BJ (cell line): Measurements from ENCODE around the gene GRAMD2B. TPM values are rescaled to one million over a fixed set of nuclear protein-coding genes. Genes with fewer than 3 reads are reported as not detected.
"Not testable (repeated sequence)": the region's sequence is repeated elsewhere in the genome, so short reads cannot be mapped to it uniquely, and the experiment has no call there.

Experiments
- CTCF ChIA-PET: fragments of 350-600 bp; formaldehyde crosslinking; extraction: SDS; loops from one replicate; lab custom pipeline; 2021; ENCODE audit warnings: antibody characterized with exemption, inconsistent platforms; lab: Yijun Ruan, JAX
- POLR2A ChIA-PET: fragments of 300-600 bp; sonication (Branson Sonifier 250); formaldehyde crosslinking; extraction: SDS; loops from one replicate; lab custom pipeline; 2021; ENCODE audit warnings: antibody characterized with exemption; lab: Charles Lee
- DNase-seq: peaks from one replicate; pipeline ENCODE4 v3.0.0-alpha.2; 2011; ENCODE audit warnings: low read depth
- H3K27me3 ChIP-seq: 2 replicates; pipeline ENCODE4 v1.6.0; 2011; ENCODE audit warnings: low read length; ENCODE audit not compliant: control insufficient read depth, insufficient read depth
- H3K36me3 ChIP-seq: 2 replicates; pipeline ENCODE4 v1.5.1; 2011; ENCODE audit warnings: low read length; ENCODE audit not compliant: control insufficient read depth, insufficient read depth
- H3K4me3 ChIP-seq: 2 replicates; pipeline ENCODE4 v1.5.1; 2011; ENCODE audit warnings: low read depth, mild to moderate bottlenecking, control low read depth, low read length
- polyA plus RNA-seq: library from polyadenylated mRNA; depleted of rRNA; stranded (reverse); fragments of >200 nt; gene quantifications from 2 replicates; pipeline ENCODE4 v1.2.3, GENCODE V29; 2011
- TF ChIP-seq, protein P1 (sequence below): IDR thresholded peaks from 2 replicates; pipeline ENCODE4 v1.5.1; 2011; ENCODE audit warnings: low read depth, mild to moderate bottlenecking, control low read depth, inconsistent platforms, low read length, moderate library complexity; ENCODE audit not compliant: insufficient read depth

Gene GRAMD2B
- polyA plus RNA-seq, 1 experiment: 77.9 TPM

DNA sequence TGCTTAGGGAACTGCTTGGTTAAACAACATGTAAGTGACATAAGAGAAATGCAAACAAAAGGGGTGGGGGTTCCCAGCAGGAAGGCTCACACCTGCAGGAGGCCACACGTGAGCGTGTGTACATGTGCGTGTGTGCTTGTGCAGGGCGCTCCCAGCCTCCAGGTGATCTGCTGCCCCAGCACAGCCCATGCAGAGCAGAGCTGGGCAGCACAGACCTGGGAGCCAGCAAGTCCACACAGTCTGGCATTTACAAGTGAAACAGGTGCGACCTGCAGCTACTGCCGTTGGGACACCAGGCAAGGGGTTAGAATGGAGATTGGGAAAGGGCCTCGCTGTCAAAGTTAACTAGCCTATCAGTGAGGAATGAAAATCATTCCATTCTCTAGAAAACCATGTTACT is 41.8 kb downstream of the GRAMD2B start:
- Histone ChIP-seq H3K36me3 (peaks cover 25% of the 10 kb centered on the region), H3K4me3 (no peak overlapping the region), H3K27me3 (no peaks in the 10 kb centered on the region)
- ChIA-PET POLR2A (no interaction called here), CTCF (interaction anchor here (1.2 kb wide), 1 partner anchor 9 kb away, joined by 4 read pairs; no protein-coding TSS in a partner anchor)
- DNase-seq: no peak
- TF ChIP-seq, protein P1, sequence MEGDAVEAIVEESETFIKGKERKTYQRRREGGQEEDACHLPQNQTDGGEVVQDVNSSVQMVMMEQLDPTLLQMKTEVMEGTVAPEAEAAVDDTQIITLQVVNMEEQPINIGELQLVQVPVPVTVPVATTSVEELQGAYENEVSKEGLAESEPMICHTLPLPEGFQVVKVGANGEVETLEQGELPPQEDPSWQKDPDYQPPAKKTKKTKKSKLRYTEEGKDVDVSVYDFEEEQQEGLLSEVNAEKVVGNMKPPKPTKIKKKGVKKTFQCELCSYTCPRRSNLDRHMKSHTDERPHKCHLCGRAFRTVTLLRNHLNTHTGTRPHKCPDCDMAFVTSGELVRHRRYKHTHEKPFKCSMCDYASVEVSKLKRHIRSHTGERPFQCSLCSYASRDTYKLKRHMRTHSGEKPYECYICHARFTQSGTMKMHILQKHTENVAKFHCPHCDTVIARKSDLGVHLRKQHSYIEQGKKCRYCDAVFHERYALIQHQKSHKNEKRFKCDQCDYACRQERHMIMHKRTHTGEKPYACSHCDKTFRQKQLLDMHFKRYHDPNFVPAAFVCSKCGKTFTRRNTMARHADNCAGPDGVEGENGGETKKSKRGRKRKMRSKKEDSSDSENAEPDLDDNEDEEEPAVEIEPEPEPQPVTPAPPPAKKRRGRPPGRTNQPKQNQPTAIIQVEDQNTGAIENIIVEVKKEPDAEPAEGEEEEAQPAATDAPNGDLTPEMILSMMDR: no peak

DNA sequence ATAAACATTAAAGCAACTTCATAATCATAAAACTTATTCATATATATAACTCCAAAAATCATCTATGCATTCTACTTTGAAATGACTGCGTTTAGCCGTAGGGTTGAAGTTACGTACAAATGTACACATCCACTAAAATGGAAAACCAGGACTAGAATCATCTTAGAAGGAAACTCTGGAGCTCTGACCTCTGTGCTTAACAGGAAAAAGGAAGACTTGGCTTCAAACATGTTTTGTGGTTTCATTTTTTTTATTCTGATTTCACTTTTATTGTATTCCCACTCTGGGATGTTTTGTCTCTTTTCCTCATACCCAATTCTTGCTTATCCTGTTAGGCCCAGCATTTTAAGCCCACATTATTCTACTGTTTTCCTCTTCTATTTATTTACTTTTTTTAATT is 44.9 kb downstream of the GRAMD2B start:
- Histone ChIP-seq H3K27me3 (no peaks in the 10 kb centered on the region), H3K4me3 (no peak overlapping the region), H3K36me3 (peaks cover 17% of the 10 kb centered on the region)
- DNase-seq: no peak
- ChIA-PET CTCF (interaction anchor here (0.7 to 1.3 kb wide), 2 partner anchors 32 to 145 kb away, joined by 3 to 4 read pairs; no protein-coding TSS in a partner anchor), POLR2A (interaction anchor here (0.6 kb wide), 1 partner anchor 13 kb away, joined by 3 read pairs; no protein-coding TSS in a partner anchor)
- TF ChIP-seq, protein P1: no peak

DNA sequence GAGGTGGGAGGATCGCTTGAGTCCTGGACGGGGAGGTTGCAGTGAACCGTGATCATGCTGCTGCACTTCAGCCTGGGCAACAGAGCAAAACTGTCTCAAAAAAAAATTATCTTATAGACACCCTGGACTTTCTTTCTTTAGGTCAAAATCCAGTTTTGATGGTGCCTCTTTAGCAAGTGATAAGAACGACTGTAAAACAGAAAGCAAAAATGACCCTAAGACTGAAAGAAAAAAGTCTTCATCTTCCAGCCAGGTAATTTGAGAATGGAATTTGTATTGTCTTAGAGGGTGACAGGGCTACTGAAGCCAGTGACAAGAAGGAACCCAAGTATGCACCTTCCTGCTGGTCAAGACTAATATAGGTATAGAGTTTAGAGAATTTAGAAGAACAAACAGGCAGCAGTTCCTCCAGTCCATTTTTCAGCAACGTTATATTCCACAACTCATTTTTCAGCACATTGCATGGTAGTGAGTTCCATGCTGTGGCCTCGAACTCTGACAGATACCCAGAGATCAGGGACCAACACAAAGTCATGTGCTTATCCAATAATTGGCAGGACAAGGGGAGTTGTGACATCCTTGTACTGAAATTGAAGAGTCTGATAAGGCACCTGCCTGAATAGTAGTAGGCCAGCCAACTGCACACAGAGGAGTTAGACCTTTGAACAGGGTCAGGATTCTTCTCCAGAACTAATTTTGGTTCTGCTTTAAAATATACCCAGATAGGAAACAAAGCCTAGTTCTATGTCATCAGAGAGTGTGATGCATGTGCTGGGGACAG is 46.5 kb downstream of the GRAMD2B start:
- no peak for DNase-seq
- peaks cover 20% of the 10 kb centered on the region for H3K36me3 ChIP-seq
- TF ChIP-seq, protein P1: no peak
- H3K27me3 ChIP-seq: no peaks in the 10 kb centered on the region
- H3K4me3 ChIP-seq: no peak overlapping the region
- ChIA-PET POLR2A (no interaction called here), CTCF (no interaction called here)

DNA sequence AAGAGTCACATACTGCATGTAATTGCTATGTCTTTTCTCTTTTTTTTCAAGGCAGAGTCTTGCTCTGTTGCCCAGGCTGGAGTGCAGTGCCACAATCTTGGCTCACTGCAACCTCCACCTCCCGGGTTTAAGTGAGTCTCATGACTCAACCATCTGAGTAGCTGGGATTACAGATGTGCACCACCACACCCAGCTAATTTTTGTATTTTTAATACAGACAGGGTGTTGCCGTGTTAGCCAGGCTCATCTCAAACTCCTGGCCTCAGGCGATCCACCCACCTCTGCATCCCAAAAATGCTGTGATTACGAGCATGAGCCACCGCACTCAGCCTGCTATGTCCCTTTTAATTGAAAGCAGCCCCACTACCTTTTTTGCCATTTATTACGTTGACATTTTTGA is 47.3 kb downstream of the GRAMD2B start:
- CTCF ChIA-PET: interaction anchor here (1.2 to 2.3 kb wide), 2 partner anchors 8 to 116 kb away, joined by 4 to 7 read pairs; no protein-coding TSS in a partner anchor
- DNase-seq: peak; percentile 85
- H3K27me3 ChIP-seq, H3K4me3 ChIP-seq, POLR2A ChIA-PET: not testable (repeated sequence)
- peaks cover 15% of the 10 kb centered on the region for H3K36me3 ChIP-seq

DNA sequence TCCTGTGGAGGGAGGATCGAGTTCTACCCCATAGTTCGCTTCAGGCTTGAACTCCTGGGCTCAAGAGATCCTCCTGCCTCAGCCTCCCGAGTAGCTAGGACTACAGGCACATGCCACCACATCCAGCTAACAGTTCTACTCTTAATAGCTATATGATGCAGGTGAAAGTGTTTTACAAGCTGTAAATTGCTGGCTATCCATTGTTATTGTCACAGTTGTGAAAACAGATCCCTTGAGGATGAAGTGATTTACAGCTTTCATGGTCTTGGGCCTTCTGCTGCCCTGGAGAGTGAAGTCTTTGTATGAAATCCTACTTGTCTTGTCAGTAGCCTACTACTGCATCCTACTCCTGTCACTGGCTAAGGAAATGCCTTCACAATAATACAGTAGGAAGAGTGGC is 48.0 kb downstream of the GRAMD2B start:
- ChIA-PET CTCF (interaction anchor here (1.0 to 2.3 kb wide), 4 partner anchors 9 to 117 kb away, joined by 3 to 7 read pairs (median 4); no protein-coding TSS in a partner anchor), POLR2A (no interaction called here)
- TF ChIP-seq, protein P1: no peak
- Histone ChIP-seq H3K36me3 (peaks cover 14% of the 10 kb centered on the region), H3K27me3 (no peaks in the 10 kb centered on the region), H3K4me3 (no peak overlapping the region)
- DNase-seq: no peak
